Keratinocyte (primary cell): ENCODE results near the gene MTFMT. TPM values are rescaled to one million over a fixed set of nuclear protein-coding genes. Genes with fewer than 3 reads are reported as not detected.

Experiments
- DNase-seq: peaks from one replicate; pipeline ENCODE4 v3.0.0-alpha.2; 2011; ENCODE audit warnings: low read depth, missing footprints, low spot score
- FAIRE-seq: peaks from 2 replicates; lab custom pipeline; 2011; peaks lifted over from hg19 to GRCh38; lab: Jason Lieb, UNC
- H2AFZ ChIP-seq: 2 replicates; pipeline ENCODE4 v1.6.0; 2012; ENCODE audit warnings: low read length, control low read depth, inconsistent platforms; ENCODE audit not compliant: control insufficient read depth
- H3K27ac ChIP-seq: 2 replicates; pipeline ENCODE4 v1.5.1; 2011; ENCODE audit warnings: low read length; ENCODE audit not compliant: control insufficient read depth, insufficient read depth
- H3K27me3 ChIP-seq: 3 replicates; pipeline ENCODE4 v1.6.0; 2011; ENCODE audit warnings: low read length; ENCODE audit not compliant: control insufficient read depth, insufficient read depth; ENCODE audit errors: extremely low read depth
- H3K36me3 ChIP-seq, 2 experiments: 2 replicates in 1 of 2; 3 replicates in 1 of 2; pipeline ENCODE4 v1.5.1; 2011; ENCODE audit warnings: low read length in 2 of 2, mild to moderate bottlenecking in 1 of 2; ENCODE audit not compliant: control insufficient read depth in 2 of 2, insufficient read depth in 2 of 2; ENCODE audit errors: extremely low read depth in 1 of 2
- H3K4me1 ChIP-seq: 3 replicates; pipeline ENCODE4 v1.5.1; 2011; ENCODE audit warnings: low read length; ENCODE audit not compliant: control insufficient read depth, insufficient read depth; ENCODE audit errors: extremely low read depth
- H3K4me2 ChIP-seq: 3 replicates; pipeline ENCODE4 v1.6.0; 2011; ENCODE audit warnings: low read depth, low read length; ENCODE audit not compliant: control insufficient read depth, insufficient read depth; ENCODE audit errors: extremely low read depth
- H3K4me3 ChIP-seq, 3 experiments: fragments of 200-600 bp in 1 of 3; sonication (generic) in 1 of 3; 2 replicates in 2 of 3; 3 replicates in 1 of 3; pipeline ENCODE4 v1.5.1; 2011 to 2016; ENCODE audit warnings: low read length in 3 of 3, mild to moderate bottlenecking in 3 of 3, control low read depth in 2 of 3, inconsistent platforms in 1 of 3, low read depth in 1 of 3, mixed read lengths in 1 of 3, mixed run types in 1 of 3, moderate library complexity in 1 of 3; ENCODE audit not compliant: control insufficient read depth in 2 of 3, insufficient read depth in 2 of 3; ENCODE audit errors: extremely low read depth in 1 of 3
- H3K79me2 ChIP-seq: 2 replicates; pipeline ENCODE4 v1.6.0; 2012; ENCODE audit warnings: low read length; ENCODE audit not compliant: control insufficient read depth, insufficient read depth
- H3K9ac ChIP-seq: 3 replicates; pipeline ENCODE4 v1.6.0; 2011; ENCODE audit warnings: low read length; ENCODE audit not compliant: control insufficient read depth, insufficient read depth; ENCODE audit errors: extremely low read depth
- H3K9me1 ChIP-seq: 3 replicates; pipeline ENCODE4 v1.6.0; 2011; ENCODE audit warnings: low read length; ENCODE audit not compliant: control insufficient read depth, insufficient read depth; ENCODE audit errors: extremely low read depth
- H3K9me3 ChIP-seq: 2 replicates; pipeline ENCODE4 v1.5.1; 2012; ENCODE audit warnings: low read depth, low read length; ENCODE audit not compliant: control insufficient read depth
- H4K20me1 ChIP-seq: 3 replicates; pipeline ENCODE4 v1.6.0; 2011; ENCODE audit warnings: low read length; ENCODE audit not compliant: control insufficient read depth, insufficient read depth; ENCODE audit errors: extremely low read depth
- EZH2 ChIP-seq: IDR thresholded peaks from one replicate; pipeline ENCODE4 v1.6.1; 2012; ENCODE audit warnings: inconsistent platforms, mild to moderate bottlenecking, low read length, moderate library complexity
- dilution Hi-C: fragments of 300-500 bp; cut with MboI; formaldehyde crosslinking; loops from one replicate; pipeline ENCODE4 v1.7.0; 2020; ENCODE audit warnings: low sequenced_read_pairs; ENCODE audit not compliant: extremely low pct_ligation_motif_present
- polyA plus RNA-seq, 5 experiments: library from polyadenylated mRNA; depleted of rRNA in 3 of 5; stranded (reverse) in 3 of 5; stranded (forward) in 1 of 5; unstranded in 1 of 5; fragments of >200 nt; gene quantifications; 1 replicate in 1 of 5; 2 replicates in 3 of 5; 3 replicates in 1 of 5; pipeline versions ENCODE4 v1.2.1 to v1.2.3, GENCODE V29; 2011 to 2012; ENCODE audit warnings: missing spikeins in 2 of 5, low read depth in 1 of 5, low replicate concordance in 1 of 5
- TF ChIP-seq, protein P1 (sequence below), 3 experiments: IDR thresholded peaks in 1 of 3; conservative IDR thresholded peaks in 1 of 3; optimal IDR thresholded peaks in 1 of 3; 2 replicates in 2 of 3; 3 replicates in 1 of 3; pipeline versions ENCODE3 to v1.5.1; 2011; ENCODE audit warnings: low read length in 3 of 3, mild to moderate bottlenecking in 3 of 3, moderate library complexity in 2 of 3, control low read depth in 1 of 3, inconsistent platforms in 1 of 3; ENCODE audit not compliant: insufficient read depth in 2 of 3; ENCODE audit errors: extremely low read depth in 1 of 3

Gene MTFMT
- polyA plus RNA-seq, 1 donor (not counting 4 experiments of a cell fraction or from before 2014, with no cell fraction given): 21.0 TPM

DNA sequence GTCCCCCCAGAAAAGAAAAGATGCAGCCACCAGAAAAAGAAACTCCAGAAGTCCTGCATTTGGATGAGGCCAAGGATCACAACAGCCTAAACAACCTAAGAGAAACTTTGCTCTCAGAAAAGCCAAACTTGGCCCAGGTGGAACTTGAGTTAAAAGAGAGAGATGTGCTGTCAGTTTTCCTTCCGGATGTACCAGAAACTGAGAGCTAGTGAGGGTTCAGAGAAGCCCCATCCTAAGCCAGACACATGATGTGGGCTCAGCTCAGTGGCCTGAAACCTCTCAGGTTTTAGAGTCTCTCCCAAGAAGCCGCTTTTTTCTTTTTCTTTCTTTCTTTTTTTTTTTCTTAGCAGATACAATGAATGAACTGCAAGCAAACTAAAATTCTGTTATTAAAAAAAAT lies 23.5 kb upstream of the MTFMT start:
- TF ChIP-seq EZH2: no peak
- TF ChIP-seq, protein P1, sequence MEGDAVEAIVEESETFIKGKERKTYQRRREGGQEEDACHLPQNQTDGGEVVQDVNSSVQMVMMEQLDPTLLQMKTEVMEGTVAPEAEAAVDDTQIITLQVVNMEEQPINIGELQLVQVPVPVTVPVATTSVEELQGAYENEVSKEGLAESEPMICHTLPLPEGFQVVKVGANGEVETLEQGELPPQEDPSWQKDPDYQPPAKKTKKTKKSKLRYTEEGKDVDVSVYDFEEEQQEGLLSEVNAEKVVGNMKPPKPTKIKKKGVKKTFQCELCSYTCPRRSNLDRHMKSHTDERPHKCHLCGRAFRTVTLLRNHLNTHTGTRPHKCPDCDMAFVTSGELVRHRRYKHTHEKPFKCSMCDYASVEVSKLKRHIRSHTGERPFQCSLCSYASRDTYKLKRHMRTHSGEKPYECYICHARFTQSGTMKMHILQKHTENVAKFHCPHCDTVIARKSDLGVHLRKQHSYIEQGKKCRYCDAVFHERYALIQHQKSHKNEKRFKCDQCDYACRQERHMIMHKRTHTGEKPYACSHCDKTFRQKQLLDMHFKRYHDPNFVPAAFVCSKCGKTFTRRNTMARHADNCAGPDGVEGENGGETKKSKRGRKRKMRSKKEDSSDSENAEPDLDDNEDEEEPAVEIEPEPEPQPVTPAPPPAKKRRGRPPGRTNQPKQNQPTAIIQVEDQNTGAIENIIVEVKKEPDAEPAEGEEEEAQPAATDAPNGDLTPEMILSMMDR (optimal IDR thresholded peaks at IDR 0.05 in 1 of 3, IDR thresholded peaks at IDR 0.05 in 1 of 3, conservative IDR thresholded peaks at IDR 0.05 in 1 of 3; ENCODE audit: extremely low read depth in 1 of 3, insufficient read depth in 2 of 3, low read length in 3 of 3): no peak
- no peaks in the 10 kb centered on the region for H3K9me1 ChIP-seq
- H3K9ac ChIP-seq: no peak overlapping the region
- H2AFZ ChIP-seq: no peak overlapping the region
- H3K9me3 ChIP-seq: no peaks in the 10 kb centered on the region
- H3K4me2 ChIP-seq: no peak overlapping the region
- no peaks in the 10 kb centered on the region for H4K20me1 ChIP-seq
- no peaks in the 10 kb centered on the region for H3K4me1 ChIP-seq
- dilution Hi-C loops: no loop called here
- DNase-seq (no peak), FAIRE-seq (no peak)
- no peaks in the 10 kb centered on the region for H3K27me3 ChIP-seq
- no peak overlapping the region for H3K4me3 ChIP-seq
- no peaks in the 10 kb centered on the region for H3K79me2 ChIP-seq
- H3K36me3 ChIP-seq: no peaks in the 10 kb centered on the region
- no peak overlapping the region for H3K27ac ChIP-seq

DNA sequence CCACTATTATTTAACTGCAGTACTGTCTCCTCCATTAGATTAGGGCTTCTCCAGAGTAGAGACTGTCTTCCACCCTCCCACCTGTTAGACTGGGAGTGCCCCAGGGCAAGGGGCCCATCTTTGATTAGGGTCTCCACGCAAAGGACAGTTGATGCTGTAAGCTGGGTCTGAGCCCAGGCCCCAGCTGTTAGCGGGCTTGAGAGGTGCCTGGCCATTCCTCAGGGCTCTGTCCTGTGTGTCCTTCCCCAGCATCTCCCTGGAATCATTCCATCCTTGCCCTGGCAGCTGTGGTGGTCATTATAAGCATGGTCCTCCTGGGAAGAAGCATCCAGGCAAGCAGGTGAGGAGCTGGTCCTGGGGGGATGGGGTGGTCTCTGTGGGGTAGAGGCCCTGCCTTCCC lies 21.8 kb upstream of the MTFMT start:
- Histone ChIP-seq H3K36me3 (no peaks in the 10 kb centered on the region), H3K4me1 (no peaks in the 10 kb centered on the region), H4K20me1 (no peaks in the 10 kb centered on the region), H3K27me3 (no peaks in the 10 kb centered on the region), H3K4me2 (no peak overlapping the region), H3K4me3 (no peak overlapping the region), H3K27ac (no peak overlapping the region), H3K9me3 (no peaks in the 10 kb centered on the region), H3K79me2 (no peaks in the 10 kb centered on the region), H3K9ac (no peak overlapping the region), H3K9me1 (no peaks in the 10 kb centered on the region), H2AFZ (no peak overlapping the region)
- dilution Hi-C loops: no loop called here
- FAIRE-seq: no peak
- TF ChIP-seq EZH2: no peak
- TF ChIP-seq, protein P1 (optimal IDR thresholded peaks at IDR 0.05 in 1 of 3, IDR thresholded peaks at IDR 0.05 in 1 of 3, conservative IDR thresholded peaks at IDR 0.05 in 1 of 3; ENCODE audit: extremely low read depth in 1 of 3, insufficient read depth in 2 of 3, low read length in 3 of 3): no peak
- no peak for DNase-seq
